ENCODE measurements around the gene GFRA1. TPM values are rescaled to one million over a fixed set of nuclear protein-coding genes. Genes with fewer than 3 reads are reported as not detected.

GFRA1 gene
- total RNA-seq, 1 experiment from 2014 or later: not detected

DNA sequence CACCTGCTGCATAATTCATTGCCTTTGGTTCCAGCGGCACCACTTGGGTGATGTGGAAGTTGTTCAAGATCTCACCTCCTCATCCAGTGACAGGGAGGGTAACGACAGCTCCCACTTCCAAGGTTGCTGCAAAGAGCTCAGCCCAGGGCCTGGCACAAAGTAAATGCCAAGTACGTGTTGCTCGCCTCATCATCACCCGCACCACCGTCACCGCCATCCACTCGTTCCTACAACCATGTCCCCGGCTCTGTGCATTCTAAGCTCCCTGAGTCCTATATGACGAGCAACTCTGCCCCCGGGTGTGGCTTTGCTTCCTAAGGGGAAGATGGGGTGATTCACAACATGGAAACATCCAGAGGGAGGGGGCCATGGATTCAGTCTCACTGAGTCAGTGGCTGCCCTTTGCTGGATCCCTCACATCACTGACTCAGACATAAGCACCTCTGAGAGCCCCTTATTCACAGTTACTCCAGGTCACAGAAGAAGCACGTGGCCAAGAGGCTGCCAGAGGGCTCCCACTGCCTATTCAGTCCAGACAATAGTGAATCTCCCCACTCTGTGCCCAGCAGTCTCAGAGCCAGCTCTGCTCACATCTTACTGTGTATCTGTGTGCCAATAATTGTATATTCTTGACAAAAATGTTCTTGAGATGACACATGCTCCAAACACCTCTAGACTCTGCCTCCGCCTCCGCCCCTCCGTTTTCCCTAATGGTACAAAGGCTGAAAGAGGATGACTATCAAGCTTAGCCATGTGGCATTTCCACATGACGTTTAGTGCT lies 159.1 kb downstream of the GFRA1 start:
- no peaks in the 10 kb centered on the region for H3K36me3 ChIP-seq (ENCODE audit: insufficient read depth, low read length, poor library complexity, severe bottlenecking)
- TF ChIP-seq EZH2 (IDR thresholded peaks at IDR 0.05; ENCODE audit: borderline replicate concordance, low read depth, low read length, poor library complexity, severe bottlenecking): no peak
- TF ChIP-seq, protein P1, sequence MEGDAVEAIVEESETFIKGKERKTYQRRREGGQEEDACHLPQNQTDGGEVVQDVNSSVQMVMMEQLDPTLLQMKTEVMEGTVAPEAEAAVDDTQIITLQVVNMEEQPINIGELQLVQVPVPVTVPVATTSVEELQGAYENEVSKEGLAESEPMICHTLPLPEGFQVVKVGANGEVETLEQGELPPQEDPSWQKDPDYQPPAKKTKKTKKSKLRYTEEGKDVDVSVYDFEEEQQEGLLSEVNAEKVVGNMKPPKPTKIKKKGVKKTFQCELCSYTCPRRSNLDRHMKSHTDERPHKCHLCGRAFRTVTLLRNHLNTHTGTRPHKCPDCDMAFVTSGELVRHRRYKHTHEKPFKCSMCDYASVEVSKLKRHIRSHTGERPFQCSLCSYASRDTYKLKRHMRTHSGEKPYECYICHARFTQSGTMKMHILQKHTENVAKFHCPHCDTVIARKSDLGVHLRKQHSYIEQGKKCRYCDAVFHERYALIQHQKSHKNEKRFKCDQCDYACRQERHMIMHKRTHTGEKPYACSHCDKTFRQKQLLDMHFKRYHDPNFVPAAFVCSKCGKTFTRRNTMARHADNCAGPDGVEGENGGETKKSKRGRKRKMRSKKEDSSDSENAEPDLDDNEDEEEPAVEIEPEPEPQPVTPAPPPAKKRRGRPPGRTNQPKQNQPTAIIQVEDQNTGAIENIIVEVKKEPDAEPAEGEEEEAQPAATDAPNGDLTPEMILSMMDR (conservative IDR thresholded peaks at IDR 0.05; ENCODE audit: low read depth, low read length): no peak
- no peaks in the 10 kb centered on the region for H3K4me1 ChIP-seq (ENCODE audit: insufficient read depth, low read length, poor library complexity, severe bottlenecking)
- ChIA-PET POLR2A (ENCODE audit: low non-redundant PET) (no interaction called here), CTCF (no interaction called here)
- no peak overlapping the region for H3K4me3 ChIP-seq (ENCODE audit: low read depth, low read length, poor library complexity, severe bottlenecking)
- peaks cover 46% of the 10 kb centered on the region for H3K27me3 ChIP-seq (replicated peaks; ENCODE audit: insufficient read depth, low read depth, low read length, poor library complexity)
- H3K27ac ChIP-seq (ENCODE audit: low read depth, low read length, poor library complexity, severe bottlenecking): no peak overlapping the region
- intact Hi-C loops (cut with micrococcal nuclease; ENCODE audit: unreplicated experiment): no loop called here
- no TSS peak for BruUV-seq (replicated peaks)
- H3K9me3 ChIP-seq (ENCODE audit: low read depth, low read length, poor library complexity, severe bottlenecking): no peaks in the 10 kb centered on the region
- no peak for DNase-seq (ENCODE audit: low spot score)

DNA sequence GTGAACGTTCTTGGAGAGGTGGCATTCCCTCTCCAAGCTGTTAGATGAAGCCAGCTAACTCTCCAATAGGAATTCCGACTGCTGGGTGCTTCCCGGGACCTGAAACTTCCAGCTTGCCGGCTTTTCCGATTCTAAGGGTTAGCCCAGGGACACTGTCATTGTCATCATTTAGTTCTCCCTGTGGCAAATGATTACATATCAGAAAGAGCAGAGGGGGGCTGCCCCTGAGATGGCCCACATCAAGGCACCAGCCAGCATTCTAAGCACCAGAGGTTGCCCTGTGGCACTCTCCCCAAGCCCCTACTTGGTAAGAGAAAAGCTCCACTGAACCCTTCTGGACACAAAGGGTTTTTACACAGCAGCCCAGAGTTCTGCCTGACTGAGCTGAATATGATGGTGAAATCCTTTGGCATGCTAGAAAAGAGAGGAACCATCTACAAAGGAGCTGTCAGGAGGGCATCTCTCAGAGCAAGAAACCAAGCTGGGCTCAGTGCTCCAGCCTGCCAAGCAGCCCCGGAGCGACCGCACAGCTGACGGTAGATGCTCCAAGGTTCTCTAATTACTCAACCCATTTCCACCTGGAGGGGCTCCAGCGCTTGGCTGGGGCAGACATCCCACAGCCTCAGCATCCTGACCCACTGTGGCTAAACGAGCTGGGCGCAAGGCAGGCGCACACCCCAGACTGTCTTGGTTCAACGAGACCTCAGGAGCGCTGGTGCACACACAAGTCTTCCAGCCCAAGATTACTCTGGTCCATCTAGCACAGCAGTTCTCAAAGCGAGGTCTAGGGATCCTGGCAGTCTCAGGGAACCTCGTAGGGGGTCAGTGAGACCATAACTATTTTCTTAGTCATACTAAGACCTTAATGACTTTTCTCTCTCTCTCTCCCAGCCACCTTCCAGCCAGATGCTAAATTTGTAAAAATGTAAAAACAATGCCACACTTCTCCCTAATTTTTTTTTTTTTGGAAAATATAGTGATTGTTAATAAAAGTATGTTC lies 160.5 kb downstream of the GFRA1 start:
- Histone ChIP-seq H3K36me3 (ENCODE audit: insufficient read depth, low read length, poor library complexity, severe bottlenecking) (no peaks in the 10 kb centered on the region), H3K27ac (ENCODE audit: low read depth, low read length, poor library complexity, severe bottlenecking) (no peak overlapping the region), H3K4me3 (ENCODE audit: low read depth, low read length, poor library complexity, severe bottlenecking) (no peak overlapping the region), H3K9me3 (ENCODE audit: low read depth, low read length, poor library complexity, severe bottlenecking) (no peaks in the 10 kb centered on the region), H3K4me1 (ENCODE audit: insufficient read depth, low read length, poor library complexity, severe bottlenecking) (no peaks in the 10 kb centered on the region), H3K27me3 (replicated peaks; ENCODE audit: insufficient read depth, low read depth, low read length, poor library complexity) (peaks cover 57% of the 10 kb centered on the region)
- POLR2A ChIA-PET (ENCODE audit: low non-redundant PET): no interaction called here
- TF ChIP-seq, protein P1 (conservative IDR thresholded peaks at IDR 0.05; ENCODE audit: low read depth, low read length): no peak
- TF ChIP-seq EZH2 (IDR thresholded peaks at IDR 0.05; ENCODE audit: borderline replicate concordance, low read depth, low read length, poor library complexity, severe bottlenecking): no peak
- DNase-seq (ENCODE audit: low spot score): no peak
- BruUV-seq (replicated peaks): no TSS peak
- CTCF ChIA-PET: no interaction called here
- intact Hi-C loops (cut with micrococcal nuclease; ENCODE audit: unreplicated experiment): no loop called here

DNA sequence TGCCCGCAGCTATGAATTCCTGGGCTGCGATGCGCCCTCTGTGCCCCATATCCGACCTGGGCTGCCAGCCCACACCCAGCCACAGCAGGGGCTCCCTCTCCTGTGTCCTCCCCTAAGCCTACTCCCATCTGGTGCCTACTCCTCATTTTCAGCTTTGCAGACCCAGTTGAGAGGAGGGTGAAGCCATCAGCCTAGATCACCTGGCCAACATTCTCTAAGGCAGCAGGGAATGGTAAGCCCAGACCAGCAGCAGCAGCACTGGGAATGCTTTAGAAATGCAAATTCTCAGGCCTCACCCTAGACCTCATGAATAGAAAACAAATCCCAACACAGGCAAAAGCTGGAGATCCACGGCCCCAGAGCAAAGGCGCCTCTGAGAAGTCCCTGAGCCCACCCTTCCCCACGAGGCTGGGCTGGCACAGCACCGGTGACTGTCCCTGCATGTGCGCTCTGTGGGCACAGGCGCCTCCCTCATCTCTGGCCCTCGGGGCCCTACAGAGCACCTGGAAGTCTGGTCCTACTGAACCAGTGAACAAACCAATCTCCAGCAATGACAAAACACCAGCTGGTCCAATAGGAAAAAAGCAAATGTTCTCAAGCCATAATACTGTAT lies 161.4 kb downstream of the GFRA1 start:
- no peak for DNase-seq (ENCODE audit: low spot score)
- no TSS peak for BruUV-seq (replicated peaks)
- POLR2A ChIA-PET (ENCODE audit: low non-redundant PET): no interaction called here

More for the DNA sequence above, 161.4 kb downstream of the GFRA1 start:
- intact Hi-C loops (cut with micrococcal nuclease; ENCODE audit: unreplicated experiment): no loop called here
- H3K36me3 ChIP-seq (ENCODE audit: insufficient read depth, low read length, poor library complexity, severe bottlenecking): no peaks in the 10 kb centered on the region
- CTCF ChIA-PET: no interaction called here
- H3K4me1 ChIP-seq (ENCODE audit: insufficient read depth, low read length, poor library complexity, severe bottlenecking): no peaks in the 10 kb centered on the region
- H3K4me3 ChIP-seq (ENCODE audit: low read depth, low read length, poor library complexity, severe bottlenecking): no peak overlapping the region
- H3K27me3 ChIP-seq (replicated peaks; ENCODE audit: insufficient read depth, low read depth, low read length, poor library complexity): peaks cover 66% of the 10 kb centered on the region
- no peak overlapping the region for H3K27ac ChIP-seq (ENCODE audit: low read depth, low read length, poor library complexity, severe bottlenecking)
- no peaks in the 10 kb centered on the region for H3K9me3 ChIP-seq (ENCODE audit: low read depth, low read length, poor library complexity, severe bottlenecking)
- no peak for TF ChIP-seq EZH2 (IDR thresholded peaks at IDR 0.05; ENCODE audit: borderline replicate concordance, low read depth, low read length, poor library complexity, severe bottlenecking)
- TF ChIP-seq, protein P1 (conservative IDR thresholded peaks at IDR 0.05; ENCODE audit: low read depth, low read length): no peak

Measured in A673 (cell line).